ENCODE measurements around the gene CCDC197. TPM values are rescaled to one million over a fixed set of nuclear protein-coding genes. Genes with fewer than 3 reads are reported as not detected.

Gene CCDC197
- total RNA-seq, 2 experiments from 2014 or later: not detected

GRCh38 chr14:94016446-94016976, 19.4 kb downstream of the CCDC197 start:
- no peaks in the 10 kb centered on the region for H3K36me3 ChIP-seq (ENCODE audit: insufficient read depth, low read length)
- no peak overlapping the region for H3K27ac ChIP-seq (ENCODE audit: low read depth, low read length, poor library complexity, severe bottlenecking)
- CTCF ChIA-PET (ENCODE audit: unreplicated experiment): interaction anchor here (1.0 kb wide), 1 partner anchor 77 kb away, joined by 4 read pairs; no protein-coding TSS in a partner anchor
- H3K4me3 ChIP-seq (ENCODE audit: low read depth, low read length, poor library complexity, severe bottlenecking): no peak overlapping the region
- no peaks in the 10 kb centered on the region for H4K20me1 ChIP-seq (ENCODE audit: insufficient read depth, low read length)
- DNase-seq (ENCODE audit: low spot score): no peak
- intact Hi-C loops (cut with micrococcal nuclease; ENCODE audit: unreplicated experiment): no loop called here
- no peaks in the 10 kb centered on the region for H3K9me2 ChIP-seq (ENCODE audit: insufficient read depth, low read length)
- no peaks in the 10 kb centered on the region for H3K79me2 ChIP-seq (ENCODE audit: insufficient read depth, low read depth, low read length)
- no peak overlapping the region for H2AFZ ChIP-seq (ENCODE audit: low read length)
- no peaks in the 10 kb centered on the region for H3K9me3 ChIP-seq (ENCODE audit: low read length)
- peaks cover 9% of the 10 kb centered on the region for H3K4me1 ChIP-seq (ENCODE audit: insufficient read depth, low read length, poor library complexity, severe bottlenecking)
- POLR2A ChIA-PET: no interaction called here
- TF ChIP-seq EZH2phosphoT487 (IDR thresholded peaks at IDR 0.05; ENCODE audit: borderline replicate concordance, low read depth, low read length): no peak
- no peak for TF ChIP-seq CTCF (conservative IDR thresholded peaks at IDR 0.05; ENCODE audit: low read length)
- BruUV-seq (replicated peaks): no TSS peak
- no peak overlapping the region for H3K4me2 ChIP-seq (ENCODE audit: low read length)

- Histone ChIP-seq H3K4me1 (ENCODE audit: insufficient read depth, low read length, poor library complexity, severe bottlenecking) (peaks cover 7% of the 10 kb centered on the region), H4K20me1 (ENCODE audit: insufficient read depth, low read length) (no peaks in the 10 kb centered on the region), H3K27ac (ENCODE audit: low read depth, low read length, poor library complexity, severe bottlenecking) (no peak overlapping the region), H3K4me2 (ENCODE audit: low read length) (no peak overlapping the region), H3K9me3 (ENCODE audit: low read length) (no peaks in the 10 kb centered on the region), H3K4me3 (ENCODE audit: low read depth, low read length, poor library complexity, severe bottlenecking) (no peak overlapping the region), H2AFZ (ENCODE audit: low read length) (no peak overlapping the region), H3K9me2 (ENCODE audit: insufficient read depth, low read length) (no peaks in the 10 kb centered on the region), H3K79me2 (ENCODE audit: insufficient read depth, low read depth, low read length) (no peaks in the 10 kb centered on the region), H3K36me3 (ENCODE audit: insufficient read depth, low read length) (no peaks in the 10 kb centered on the region)
- no peak for TF ChIP-seq CTCF (conservative IDR thresholded peaks at IDR 0.05; ENCODE audit: low read length)
- TF ChIP-seq EZH2phosphoT487 (IDR thresholded peaks at IDR 0.05; ENCODE audit: borderline replicate concordance, low read depth, low read length): no peak
- no peak for DNase-seq (ENCODE audit: low spot score)
- CTCF ChIA-PET (ENCODE audit: unreplicated experiment): no interaction called here
- POLR2A ChIA-PET: interaction anchor here (0.7 kb wide), 1 partner anchor 77 kb away, joined by 3 read pairs; no protein-coding TSS in a partner anchor
- BruUV-seq (replicated peaks): no TSS peak
- intact Hi-C loops (cut with micrococcal nuclease; ENCODE audit: unreplicated experiment): no loop called here
These were observed 21.2 kb downstream of the CCDC197 start for GRCh38 chr14:94018308-94018707.

- DNase-seq (ENCODE audit: low spot score): no peak
- BruUV-seq (replicated peaks): no TSS peak
These were observed 22.2 kb downstream of the CCDC197 start for GRCh38 chr14:94019329-94019728.

More at GRCh38 chr14:94019329-94019728, 22.2 kb downstream of the CCDC197 start:
- Histone ChIP-seq H3K36me3 (ENCODE audit: insufficient read depth, low read length) (no peaks in the 10 kb centered on the region), H3K9me3 (ENCODE audit: low read length) (no peaks in the 10 kb centered on the region), H3K4me1 (ENCODE audit: insufficient read depth, low read length, poor library complexity, severe bottlenecking) (peaks cover 7% of the 10 kb centered on the region), H3K27ac (ENCODE audit: low read depth, low read length, poor library complexity, severe bottlenecking) (no peak overlapping the region), H2AFZ (ENCODE audit: low read length) (no peak overlapping the region), H3K4me2 (ENCODE audit: low read length) (no peak overlapping the region), H4K20me1 (ENCODE audit: insufficient read depth, low read length) (no peaks in the 10 kb centered on the region), H3K4me3 (ENCODE audit: low read depth, low read length, poor library complexity, severe bottlenecking) (no peak overlapping the region), H3K79me2 (ENCODE audit: insufficient read depth, low read depth, low read length) (no peaks in the 10 kb centered on the region), H3K9me2 (ENCODE audit: insufficient read depth, low read length) (no peaks in the 10 kb centered on the region)
- intact Hi-C loops (cut with micrococcal nuclease; ENCODE audit: unreplicated experiment): no loop called here
- CTCF ChIA-PET (ENCODE audit: unreplicated experiment): no interaction called here
- POLR2A ChIA-PET: interaction anchor here (0.7 kb wide), 1 partner anchor 78 kb away, joined by 3 read pairs; no protein-coding TSS in a partner anchor
- no peak for TF ChIP-seq CTCF (conservative IDR thresholded peaks at IDR 0.05; ENCODE audit: low read length)
- no peak for TF ChIP-seq EZH2phosphoT487 (IDR thresholded peaks at IDR 0.05; ENCODE audit: borderline replicate concordance, low read depth, low read length)

Measured in OCI-LY7 (cell line).